H9 (cell line): Measurements from ENCODE around the gene NRCAM. TPM values are rescaled to one million over a fixed set of nuclear protein-coding genes. Genes with fewer than 3 reads are reported as not detected.

ENCODE experiments used
- DNase-seq: peaks from one replicate; pipeline ENCODE4 v3.0.0-alpha.2; 2017
- H2AFZ ChIP-seq: one replicate; pipeline ENCODE4 v1.6.1; 2013; ENCODE audit warnings: mild to moderate bottlenecking, low read length, control low read depth, moderate library complexity
- H2AK5ac ChIP-seq: 2 replicates; pipeline ENCODE4 v1.6.1; 2013; ENCODE audit warnings: low read length, control low read depth, mixed read lengths; ENCODE audit not compliant: insufficient read length
- H2BK120ac ChIP-seq: one replicate; pipeline ENCODE4 v1.6.1; 2013; ENCODE audit warnings: low read depth, mild to moderate bottlenecking, low read length, control low read depth, inconsistent platforms; ENCODE audit not compliant: poor library complexity, severe bottlenecking
- H2BK12ac ChIP-seq: 2 replicates; pipeline ENCODE4 v1.6.1; 2013; ENCODE audit warnings: low read length, control low read depth, mixed read lengths, low read depth; ENCODE audit not compliant: insufficient read length
- H2BK15ac ChIP-seq: 2 replicates; pipeline ENCODE4 v1.6.1; 2013; ENCODE audit warnings: low read depth, low read length, control low read depth
- H2BK20ac ChIP-seq: one replicate; pipeline ENCODE4 v1.6.1; 2013; ENCODE audit warnings: low read depth, mild to moderate bottlenecking, low read length, control low read depth, inconsistent platforms; ENCODE audit not compliant: poor library complexity, severe bottlenecking
- H2BK5ac ChIP-seq: 2 replicates; pipeline ENCODE4 v1.6.1; 2013; ENCODE audit warnings: low read length, control low read depth, mixed read lengths; ENCODE audit not compliant: insufficient read length
- H3K14ac ChIP-seq: 2 replicates; pipeline ENCODE4 v1.6.1; 2013; ENCODE audit warnings: low read length, control low read depth; ENCODE audit not compliant: insufficient read depth
- H3K18ac ChIP-seq: 2 replicates; pipeline ENCODE4 v1.6.1; 2013; ENCODE audit warnings: low read depth, mild to moderate bottlenecking, mixed read lengths, low read length, control low read depth; ENCODE audit not compliant: insufficient read length
- H3K23ac ChIP-seq: 2 replicates; pipeline ENCODE4 v1.6.1; 2013; ENCODE audit warnings: low read length, control low read depth, mixed read lengths, low read depth; ENCODE audit not compliant: insufficient read length
- H3K23me2 ChIP-seq: 2 replicates; pipeline ENCODE4 v1.6.1; 2013; ENCODE audit warnings: low read depth, mild to moderate bottlenecking, mixed read lengths, low read length, control low read depth; ENCODE audit not compliant: insufficient read length, poor library complexity, severe bottlenecking
- H3K27ac ChIP-seq: 2 replicates; pipeline ENCODE4 v1.5.1; 2013; ENCODE audit warnings: low read length, control low read depth, mixed read lengths, low read depth; ENCODE audit not compliant: insufficient read length
- H3K27me3 ChIP-seq: 2 replicates; pipeline ENCODE4 v1.6.1; 2013; ENCODE audit warnings: low read length, control low read depth, inconsistent platforms; ENCODE audit not compliant: insufficient read depth
- H3K4ac ChIP-seq: 2 replicates; pipeline ENCODE4 v1.6.1; 2013; ENCODE audit warnings: low read depth, mild to moderate bottlenecking, control low read depth, inconsistent platforms, low read length, moderate library complexity
- H3K4me1 ChIP-seq: 2 replicates; pipeline ENCODE4 v1.6.1; 2013; ENCODE audit warnings: low read length, control low read depth, inconsistent platforms; ENCODE audit not compliant: insufficient read depth
- H3K4me2 ChIP-seq: 2 replicates; pipeline ENCODE4 v1.6.1; 2013; ENCODE audit warnings: low read length, control low read depth, mixed read lengths; ENCODE audit not compliant: insufficient read length, insufficient read depth
- H3K56ac ChIP-seq: 2 replicates; pipeline ENCODE4 v1.6.1; 2013; ENCODE audit warnings: low read depth, mild to moderate bottlenecking, mixed read lengths, low read length, control low read depth; ENCODE audit not compliant: insufficient read length
- H3K79me1 ChIP-seq: 2 replicates; pipeline ENCODE4 v1.6.1; 2013; ENCODE audit warnings: low read depth, mild to moderate bottlenecking, moderate library complexity, low read length, control low read depth, inconsistent platforms; ENCODE audit not compliant: insufficient read depth, poor library complexity, severe bottlenecking
- H3K79me2 ChIP-seq: 2 replicates; pipeline ENCODE4 v1.6.1; 2013; ENCODE audit warnings: low read length, control low read depth, inconsistent platforms; ENCODE audit not compliant: insufficient read depth
- H3K9ac ChIP-seq: 2 replicates; pipeline ENCODE4 v1.6.1; 2013; ENCODE audit warnings: low read length, control low read depth, mixed read lengths; ENCODE audit not compliant: insufficient read length; ENCODE audit errors: extremely low read depth
- H3K9me3 ChIP-seq: one replicate; pipeline ENCODE4 v1.6.1; 2013; ENCODE audit warnings: low read depth, low read length, inconsistent platforms; ENCODE audit not compliant: control insufficient read depth
- H3T11ph ChIP-seq: one replicate; pipeline ENCODE4 v1.6.1; 2013; ENCODE audit warnings: mild to moderate bottlenecking, low read length, control low read depth, inconsistent platforms
- H4K20me1 ChIP-seq: one replicate; pipeline ENCODE4 v1.6.1; 2013; ENCODE audit not compliant: control insufficient read depth, insufficient read length, insufficient read depth
- H4K5ac ChIP-seq: 2 replicates; pipeline ENCODE4 v1.6.1; 2013; ENCODE audit warnings: low read depth, mild to moderate bottlenecking, mixed read lengths, low read length, control low read depth; ENCODE audit not compliant: insufficient read length
- H4K8ac ChIP-seq: replicated peaks from 2 replicates; pipeline ENCODE4 v1.6.1; 2013; ENCODE audit warnings: low read length, control low read depth, mixed read lengths, low read depth; ENCODE audit not compliant: insufficient read length
- H4K91ac ChIP-seq: 2 replicates; pipeline ENCODE4 v1.6.1; 2013; ENCODE audit warnings: low read depth, mild to moderate bottlenecking, moderate library complexity, mixed read lengths, low read length, control low read depth; ENCODE audit not compliant: insufficient read length
- H3K27ac Mint-ChIP-seq, 3 experiments: 2 replicates in 2 of 3; 3 replicates in 1 of 3; pipeline ENCODE4 v1.8.0; 2020 to 2021; ENCODE audit warnings: mixed read lengths in 3 of 3, mild to moderate bottlenecking in 1 of 3, moderate library complexity in 1 of 3
- H3K27me3 Mint-ChIP-seq: 2 replicates; pipeline ENCODE4 v1.8.0; 2021; ENCODE audit warnings: low read depth, mild to moderate bottlenecking, moderate library complexity, mixed read lengths
- H3K36me3 Mint-ChIP-seq, 3 experiments: 2 replicates in 2 of 3; 3 replicates in 1 of 3; pipeline ENCODE4 v1.8.0; 2020 to 2021; ENCODE audit warnings: low read depth in 3 of 3, mixed read lengths in 3 of 3; ENCODE audit not compliant: insufficient read depth in 1 of 3
- H3K4me1 Mint-ChIP-seq, 2 experiments: 2 replicates each; pipeline ENCODE4 v1.8.0; 2020; ENCODE audit warnings: mixed read lengths in 2 of 2
- H3K4me3 Mint-ChIP-seq, 2 experiments: 2 replicates in 1 of 2; 3 replicates in 1 of 2; pipeline ENCODE4 v1.8.0; 2020 to 2021; ENCODE audit warnings: mild to moderate bottlenecking in 2 of 2, mixed read lengths in 2 of 2, moderate library complexity in 1 of 2
- H3K9me3 Mint-ChIP-seq, 2 experiments: 2 replicates in 1 of 2; 3 replicates in 1 of 2; pipeline ENCODE4 v1.8.0; 2020; ENCODE audit warnings: mild to moderate bottlenecking in 2 of 2, mixed read lengths in 2 of 2, moderate library complexity in 1 of 2
- CTCF ChIP-seq: fragments of 200-600 bp; sonication (generic); conservative IDR thresholded peaks from 3 replicates; pipeline ENCODE4 v1.8.0; 2021; ENCODE audit warnings: antibody characterized with exemption, mild to moderate bottlenecking
- WGBS: extraction: QIAGEN DNeasy Blood & Tissue Kit; methylation state at CpG from one replicate; pipeline ENCODE4 v1.1.7; 2013; ENCODE audit warnings: missing lambda C conversion rate, low lambda C conversion rate, mixed read lengths; ENCODE audit not compliant: insufficient read length; ENCODE audit errors: extremely low coverage; 5-methylcytosine and 5-hydroxymethylcytosine counted together
- total RNA-seq: library from RNA; stranded (reverse); gene quantifications from 2 replicates; pipeline ENCODE4 v1.2.1, GENCODE V29; 2021

The NRCAM gene
- total RNA-seq, 1 experiment from 2014 or later = 2.3 TPM

- no peak overlapping the region for H2BK15ac ChIP-seq
- no peaks in the 10 kb centered on the region for H4K20me1 ChIP-seq
- no peaks in the 10 kb centered on the region; the same call in 1 of the 2 replicates for H3K4me1 ChIP-seq
- peak; percentile 66 for TF ChIP-seq CTCF
- H3K27me3 ChIP-seq = no peaks in the 10 kb centered on the region
- no peak overlapping the region for H3K23ac ChIP-seq
- H3K79me1 ChIP-seq = no peaks in the 10 kb centered on the region
- H4K5ac ChIP-seq = no peak overlapping the region
- no peak overlapping the region for H2BK5ac ChIP-seq
- no peaks in the 10 kb centered on the region for H3K79me2 ChIP-seq
- Mint-ChIP-seq H3K9me3 (peaks cover 3 to 7% of the 10 kb centered on the region in 2 experiments; a peak in 2 of 5 replicates), H3K36me3 (no peaks in the 10 kb centered on the region), H3K27ac (no peak overlapping the region), H3K27me3 (no peaks in the 10 kb centered on the region), H3K4me3 (no peak overlapping the region), H3K4me1 (peaks cover 8 to 16% of the 10 kb centered on the region in 2 experiments; a peak in 3 of 4 replicates)
- no peaks in the 10 kb centered on the region for H3K23me2 ChIP-seq
- H3K56ac ChIP-seq = no peak overlapping the region
- no peak overlapping the region for H3K18ac ChIP-seq
- no peak overlapping the region for H3K4ac ChIP-seq
- no peak overlapping the region for H2AFZ ChIP-seq
- no peak overlapping the region for H4K91ac ChIP-seq
- H4K8ac ChIP-seq = no peak overlapping the region
- no CpG with 5 or more reads among the region's 5 CpGs for WGBS
- no peak overlapping the region for H2BK20ac ChIP-seq
- no peak overlapping the region for H3K4me2 ChIP-seq
- H2BK12ac ChIP-seq = no peak overlapping the region
- no peak overlapping the region for H3K27ac ChIP-seq
- no peak overlapping the region for H3K9ac ChIP-seq
- no peak for DNase-seq
- no peak overlapping the region for H2AK5ac ChIP-seq
- H3T11ph ChIP-seq = no peak overlapping the region
- no peak overlapping the region for H2BK120ac ChIP-seq
- H3K9me3 ChIP-seq = no peaks in the 10 kb centered on the region
- no peak overlapping the region for H3K14ac ChIP-seq
Measured at GRCh38 chr7:108384716-108385483, 71.3 kb downstream of the NRCAM start.
